ENCODE results near the gene DOK3.

- peak; percentile 86 for TF ChIP-seq GATAD2B (conservative IDR thresholded peaks at IDR 0.05; ENCODE audit: low read depth)
- TF ChIP-seq CTCF (IDR thresholded peaks at IDR 0.05 in 2 of 3, conservative IDR thresholded peaks at IDR 0.05 in 1 of 3; ENCODE audit: control insufficient read depth in 2 of 3, extremely low read depth in 1 of 3, insufficient read depth in 1 of 3, low read depth in 3 of 3, low read length in 3 of 3) = no peak
These were observed 7.3 kb upstream of the DOK3 start, which contains the start of gene DDX41 for GRCh38 chr5:177516601-177517568.

Data from GM12878 (cell line).